Adrenal gland (tissue), 5 donors: Measurements from ENCODE around the gene SLC13A5.
"Not testable (repeated sequence)": the region's sequence is repeated elsewhere in the genome, so short reads cannot be mapped to it uniquely, and the experiment has no call there.

Source experiments
- POLR2A ChIP-seq, 2 donors: fragments of 450-650 bp; IDR thresholded peaks; one replicate each; pipeline ENCODE4 v1.6.1; 2017; ENCODE audit warnings: antibody characterized with exemption in 2 of 2, mild to moderate bottlenecking in 2 of 2, moderate library complexity in 1 of 2
- TF ChIP-seq, protein P1 (sequence below), 6 experiments: fragments of 450-650 bp in 4 of 6; fragments of 200-600 bp in 2 of 6; sonication (generic) in 1 of 6; IDR thresholded peaks; 1 replicate in 5 of 6; 2 replicates in 1 of 6; pipeline versions ENCODE4 v1.5.1 to v1.8.0; 2016 to 2021; ENCODE audit warnings: antibody characterized with exemption in 6 of 6, mild to moderate bottlenecking in 2 of 6, moderate library complexity in 1 of 6
- donor health status: DM: no; HTN: no; CAD: no.

DNA sequence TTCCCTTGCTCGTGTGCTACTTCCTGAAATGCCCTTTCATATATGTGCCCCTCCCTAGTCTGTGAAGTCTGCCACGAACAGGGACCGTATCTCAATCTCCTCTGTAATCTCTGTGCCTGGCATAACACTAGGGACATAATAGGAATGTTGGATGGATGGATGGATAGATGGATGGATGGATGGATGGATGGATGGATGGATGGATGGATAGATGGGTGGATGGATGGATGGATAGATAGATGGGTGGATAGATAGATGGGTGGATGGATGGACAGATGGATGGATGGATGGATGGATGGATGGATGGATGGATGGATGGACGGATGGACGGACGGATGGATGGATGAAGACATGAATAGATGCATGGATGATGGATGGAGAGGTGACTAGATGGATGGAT lies 21.2 kb downstream of the SLC13A5 start:
- not testable (repeated sequence) for TF ChIP-seq POLR2A (IDR thresholded peaks at IDR 0.05)
- TF ChIP-seq, protein P1, sequence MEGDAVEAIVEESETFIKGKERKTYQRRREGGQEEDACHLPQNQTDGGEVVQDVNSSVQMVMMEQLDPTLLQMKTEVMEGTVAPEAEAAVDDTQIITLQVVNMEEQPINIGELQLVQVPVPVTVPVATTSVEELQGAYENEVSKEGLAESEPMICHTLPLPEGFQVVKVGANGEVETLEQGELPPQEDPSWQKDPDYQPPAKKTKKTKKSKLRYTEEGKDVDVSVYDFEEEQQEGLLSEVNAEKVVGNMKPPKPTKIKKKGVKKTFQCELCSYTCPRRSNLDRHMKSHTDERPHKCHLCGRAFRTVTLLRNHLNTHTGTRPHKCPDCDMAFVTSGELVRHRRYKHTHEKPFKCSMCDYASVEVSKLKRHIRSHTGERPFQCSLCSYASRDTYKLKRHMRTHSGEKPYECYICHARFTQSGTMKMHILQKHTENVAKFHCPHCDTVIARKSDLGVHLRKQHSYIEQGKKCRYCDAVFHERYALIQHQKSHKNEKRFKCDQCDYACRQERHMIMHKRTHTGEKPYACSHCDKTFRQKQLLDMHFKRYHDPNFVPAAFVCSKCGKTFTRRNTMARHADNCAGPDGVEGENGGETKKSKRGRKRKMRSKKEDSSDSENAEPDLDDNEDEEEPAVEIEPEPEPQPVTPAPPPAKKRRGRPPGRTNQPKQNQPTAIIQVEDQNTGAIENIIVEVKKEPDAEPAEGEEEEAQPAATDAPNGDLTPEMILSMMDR (IDR thresholded peaks at IDR 0.05) = not testable (repeated sequence)
